Endothelial cell of umbilical vein (primary cell): ENCODE measurements around the gene CYBA.

ENCODE experiments used
- CTCF ChIP-seq, 2 donors: IDR thresholded peaks; 1 replicate in 1 of 2; 2 replicates in 1 of 2; pipeline ENCODE4 v1.5.1; 2011; ENCODE audit warnings: low read length in 2 of 2, mild to moderate bottlenecking in 2 of 2, moderate library complexity in 2 of 2, control low read depth in 1 of 2, inconsistent platforms in 1 of 2, low read depth in 1 of 2; ENCODE audit not compliant: insufficient read depth in 1 of 2; ENCODE audit errors: extremely low read depth in 1 of 2
- FOS ChIP-seq: IDR thresholded peaks from 2 replicates; pipeline ENCODE4 v1.6.1; 2011; ENCODE audit warnings: mild to moderate bottlenecking, low read length, moderate library complexity, borderline replicate concordance; ENCODE audit not compliant: insufficient read depth
- TF ChIP-seq, protein P1 (sequence below): IDR thresholded peaks from 2 replicates; pipeline ENCODE4 v1.6.1; 2011; ENCODE audit not compliant: insufficient read depth, insufficient read length

- TF ChIP-seq CTCF (IDR thresholded peaks at IDR 0.05; ENCODE audit: extremely low read depth in 1 of 2, insufficient read depth in 1 of 2, low read depth in 1 of 2, low read length in 2 of 2) (no peak), FOS (no peak)
- TF ChIP-seq, protein P1, sequence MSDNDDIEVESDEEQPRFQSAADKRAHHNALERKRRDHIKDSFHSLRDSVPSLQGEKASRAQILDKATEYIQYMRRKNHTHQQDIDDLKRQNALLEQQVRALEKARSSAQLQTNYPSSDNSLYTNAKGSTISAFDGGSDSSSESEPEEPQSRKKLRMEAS = no peak
Observed at GRCh38 chr16:88694221-88695087, 43.6 kb upstream of the CYBA start.
